Right lung (tissue), 5 donors: ENCODE data around the gene WDR72. TPM values are rescaled to one million over a fixed set of nuclear protein-coding genes. Genes with fewer than 3 reads are reported as not detected.
"Not testable (repeated sequence)": the region's sequence is repeated elsewhere in the genome, so short reads cannot be mapped to it uniquely, and the experiment has no call there.

Experiments
- DNase-seq, 2 donors: peaks; one replicate each; pipeline ENCODE4 v3.0.0-alpha.2; 2013
- polyA plus RNA-seq, 5 donors: library from polyadenylated mRNA; unstranded; fragments of 120-200 nt; gene quantifications; one replicate each; pipeline versions ENCODE4 v1.2.1 to v1.2.3, GENCODE V29; 2013; ENCODE audit warnings: inconsistent platforms in 1 of 5, low replicate concordance in 1 of 5; ENCODE audit not compliant: insufficient read length in 5 of 5, insufficient read depth in 1 of 5

The WDR72 gene
- polyA plus RNA-seq, 5 donors = 2.5 to 5.3 (median 3.6) TPM

GRCh38 chr15:53710906-53711305 lies 48.6 kb downstream of the WDR72 start:
- DNase-seq = no peak

- no peak for DNase-seq
Observed at GRCh38 chr15:53709821-53710220, 49.6 kb downstream of the WDR72 start.

DNA sequence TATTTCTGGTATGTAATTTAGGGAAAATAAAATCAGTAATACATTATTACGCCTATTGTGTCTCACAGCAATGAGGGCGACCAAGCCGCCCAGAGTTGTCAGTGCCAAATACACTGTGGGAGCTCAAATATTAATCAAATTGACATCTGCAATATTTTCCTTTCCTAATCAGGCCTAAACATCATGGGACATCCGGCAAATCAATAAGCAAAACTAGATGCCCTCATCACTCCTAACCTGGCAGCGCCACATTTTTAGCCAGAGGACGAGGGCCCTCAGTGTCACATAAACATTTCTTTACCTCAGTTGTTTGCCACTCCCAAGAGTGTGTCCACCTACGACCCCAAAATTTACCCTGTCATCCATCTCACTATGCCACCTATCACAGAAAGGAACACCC lies 64.1 kb downstream of the WDR72 start:
- DNase-seq = no peak

GRCh38 chr15:53694476-53694874 lies 65.0 kb downstream of the WDR72 start:
- no peak for DNase-seq

DNA sequence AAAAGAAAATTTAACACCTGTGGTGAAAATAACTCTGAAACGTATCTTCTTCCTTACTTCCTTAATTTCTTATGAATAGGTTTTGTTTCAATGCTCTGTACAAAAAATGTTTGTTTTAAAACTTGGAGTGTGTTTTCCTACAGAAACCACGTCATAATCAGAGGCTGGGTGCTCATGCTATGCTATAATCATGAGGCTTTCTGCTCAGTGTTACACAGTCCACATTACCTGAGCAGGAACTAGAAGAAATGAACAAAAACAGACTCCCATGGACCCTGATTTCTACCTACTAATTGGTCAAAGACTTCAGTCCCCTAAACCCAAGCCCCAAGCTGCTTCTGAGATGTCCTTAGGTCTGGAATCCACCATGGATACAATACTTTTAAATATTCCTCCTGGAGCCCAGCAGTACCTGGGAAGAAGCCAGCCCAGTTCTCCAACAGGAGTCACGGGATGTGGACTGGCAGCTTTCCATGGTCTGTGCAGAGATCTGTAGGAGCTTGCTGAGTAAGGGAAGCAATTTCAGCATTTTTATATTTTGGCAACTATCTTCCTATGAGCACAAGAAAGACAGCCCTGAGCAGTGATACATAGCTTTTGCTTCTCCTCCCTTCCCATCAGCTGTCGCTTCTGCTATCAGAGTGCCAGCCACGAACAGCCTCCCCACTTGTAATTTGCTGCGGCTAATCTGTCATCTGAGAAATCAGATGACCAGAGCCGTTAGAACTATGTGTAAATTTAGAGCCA lies 65.6 kb downstream of the WDR72 start:
- peak in 1 of 2 donors; percentile 20 for DNase-seq

GRCh38 chr15:53684162-53684561 lies 75.3 kb downstream of the WDR72 start:
- DNase-seq = not testable (repeated sequence)

- no peak for DNase-seq
Observed at GRCh38 chr15:53681056-53681455, 78.4 kb downstream of the WDR72 start.

GRCh38 chr15:53675832-53676231 lies 83.6 kb downstream of the WDR72 start:
- no peak for DNase-seq

DNA sequence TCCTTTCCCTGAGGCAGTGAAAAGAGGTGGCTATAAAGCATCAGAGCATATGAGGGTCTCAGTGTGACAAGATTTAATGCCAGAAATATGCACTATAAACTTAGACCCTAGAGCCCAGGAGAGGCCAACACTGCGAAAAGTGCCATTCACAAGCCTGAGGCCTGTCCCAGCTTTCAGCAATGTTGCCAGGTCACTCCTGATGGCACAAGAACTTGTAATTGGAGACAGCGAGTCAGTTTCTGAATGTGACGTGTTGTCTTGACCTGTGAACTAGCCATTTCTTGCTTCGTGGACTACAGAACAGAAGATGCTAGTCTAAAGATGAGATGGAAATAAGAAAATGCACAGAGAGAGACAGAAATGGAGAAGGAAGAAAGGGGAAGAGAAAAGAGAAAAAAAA lies 87.9 kb downstream of the WDR72 start:
- DNase-seq = no peak

DNA sequence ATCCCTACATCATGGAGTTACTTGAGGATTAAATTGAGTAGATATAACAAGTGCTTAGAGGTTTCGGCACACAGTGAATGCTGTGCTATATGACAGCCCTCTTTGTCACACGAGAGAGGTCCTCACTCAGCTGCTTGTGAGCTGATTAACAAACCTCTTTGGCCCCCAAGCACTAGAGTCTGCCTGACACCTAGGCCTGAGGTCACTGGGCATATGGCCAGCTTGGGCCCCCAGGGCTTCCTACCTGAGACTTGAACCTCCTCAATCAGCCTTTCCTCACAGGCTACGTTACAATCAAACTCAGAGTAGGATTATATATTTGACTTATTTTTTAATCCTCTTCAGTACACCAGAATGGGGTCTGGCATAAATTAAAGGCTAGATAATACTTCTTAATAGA lies 88.8 kb downstream of the WDR72 start:
- DNase-seq = no peak

GRCh38 chr15:53665930-53666329 lies 93.5 kb downstream of the WDR72 start:
- DNase-seq = no peak

- DNase-seq = peak; percentile 9 to 14
Observed at GRCh38 chr15:53658827-53659555, 100.5 kb downstream of the WDR72 start.

DNA sequence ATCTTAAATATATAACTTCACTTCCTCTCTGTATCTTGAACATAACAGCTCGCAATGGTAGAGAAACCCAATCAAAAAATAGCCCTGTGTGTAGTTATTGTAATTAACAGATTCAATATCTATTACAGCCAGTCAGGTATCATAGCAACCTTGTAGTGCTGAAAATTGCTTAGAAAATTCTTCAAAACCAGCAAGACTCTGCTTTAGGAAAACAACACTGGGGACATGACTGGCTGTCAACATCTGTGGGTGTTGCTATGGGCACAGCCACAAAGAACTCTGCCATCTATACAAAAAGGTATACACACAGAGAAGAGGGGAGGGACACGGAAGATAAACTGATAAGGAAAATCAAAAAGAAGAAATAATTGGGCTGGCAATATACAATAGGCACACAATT lies 101.2 kb downstream of the WDR72 start:
- DNase-seq = no peak

DNA sequence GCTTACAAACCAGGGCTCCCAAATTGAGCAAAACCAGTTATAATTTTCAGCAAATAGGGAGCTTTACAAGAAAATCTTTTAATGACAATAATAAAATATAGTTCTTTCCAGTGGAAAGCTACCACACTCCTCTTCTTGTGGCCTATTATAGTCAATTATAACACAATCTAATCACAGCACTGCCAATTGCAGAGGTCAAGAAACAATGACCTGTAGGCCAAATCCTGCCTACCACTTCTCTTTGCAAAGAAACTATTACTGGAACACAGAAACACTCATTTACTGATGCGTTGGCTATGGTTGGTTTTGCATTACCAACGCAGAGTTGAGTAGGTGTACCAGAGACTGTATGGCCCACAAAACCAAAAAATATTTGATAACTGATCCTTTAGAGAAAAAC lies 110.5 kb downstream of the WDR72 start:
- no peak for DNase-seq

GRCh38 chr15:53644660-53645059 lies 114.8 kb downstream of the WDR72 start:
- DNase-seq = no peak

GRCh38 chr15:53634517-53635106 lies 124.9 kb downstream of the WDR72 start:
- no peak for DNase-seq

DNA sequence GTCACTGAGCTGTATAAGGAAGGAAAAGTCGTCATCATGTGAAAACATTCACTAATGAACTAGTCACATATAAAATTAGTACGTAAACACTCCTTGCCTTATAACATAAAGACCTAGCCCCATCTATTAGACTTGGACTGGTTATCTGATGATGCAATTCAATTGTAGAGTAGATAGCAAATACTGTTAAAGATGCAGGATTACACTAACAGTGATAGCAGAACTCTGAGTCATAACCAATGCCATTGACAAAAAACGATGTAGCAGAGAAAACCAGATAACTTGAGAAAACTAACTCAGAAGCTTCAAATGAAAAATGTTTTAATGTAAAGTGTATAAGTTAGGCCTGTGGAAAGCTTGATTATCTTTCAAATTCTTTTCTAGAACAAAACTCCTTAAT lies 132.2 kb downstream of the WDR72 start:
- no peak for DNase-seq

GRCh38 chr15:53625962-53626845 lies 133.3 kb downstream of the WDR72 start:
- DNase-seq = no peak

DNA sequence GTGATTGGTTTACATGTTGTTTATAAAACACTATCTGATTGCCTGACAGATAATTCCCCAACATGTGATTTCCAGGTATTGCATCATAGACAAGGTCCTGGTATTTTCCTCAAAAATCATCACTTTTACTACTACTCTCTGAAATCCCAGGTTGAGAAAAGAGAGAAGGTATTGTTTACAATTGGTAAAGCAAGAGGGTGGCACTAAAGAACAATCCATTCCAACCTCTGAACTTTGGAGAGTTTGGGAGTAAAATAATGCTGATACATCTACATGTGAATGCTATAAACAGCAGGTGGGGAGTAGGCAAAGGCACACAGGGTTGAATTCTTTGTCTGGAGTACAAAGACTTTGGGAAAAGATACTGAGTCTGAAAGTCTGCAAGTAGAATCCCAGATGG lies 134.2 kb downstream of the WDR72 start:
- DNase-seq = no peak

- DNase-seq = no peak
Observed at GRCh38 chr15:53618461-53618860, 141.0 kb downstream of the WDR72 start.

GRCh38 chr15:53611145-53611920 lies 148.1 kb downstream of the WDR72 start:
- DNase-seq = no peak
